Stimulated activated naive CD8-positive, alpha-beta T cell treated with anti-CD3 and anti-CD28 coated beads, Interleukin-15, amount 100 ng/mL, for 72 hours (primary cell): ENCODE results near the gene AKIP1.
"Not testable (repeated sequence)": the region's sequence is repeated elsewhere in the genome, so short reads cannot be mapped to it uniquely, and the experiment has no call there.

Experiments used
- ATAC-seq: fragments of 150-1000 bp; cut with Tn5 transposase; 2 replicates; pipeline ENCODE4 v1.10.0; 2021; ENCODE audit warnings: mild to moderate bottlenecking, moderate library complexity
- DNase-seq, 2 donors: peaks; one replicate each; pipeline ENCODE4 v3.0.0; 2021 to 2022
- H3K27ac Mint-ChIP-seq, 2 donors: one replicate each; pipeline ENCODE4 v1.8.0; 2022; ENCODE audit warnings: mild to moderate bottlenecking in 2 of 2, mixed read lengths in 2 of 2, moderate library complexity in 2 of 2
- H3K27me3 Mint-ChIP-seq: one replicate; pipeline ENCODE4 v1.8.0; 2022; ENCODE audit warnings: mixed read lengths
- H3K4me1 Mint-ChIP-seq: one replicate; pipeline ENCODE4 v1.8.0; 2022; ENCODE audit warnings: mild to moderate bottlenecking, mixed read lengths
- H3K4me3 Mint-ChIP-seq, 2 donors: one replicate each; pipeline ENCODE4 v1.8.0; 2022; ENCODE audit warnings: mild to moderate bottlenecking in 2 of 2, mixed read lengths in 2 of 2, moderate library complexity in 1 of 2
- H3K9me3 Mint-ChIP-seq, 2 donors: one replicate each; pipeline ENCODE4 v1.8.0; 2022; ENCODE audit warnings: mixed read lengths in 2 of 2

AKIP1 gene

GRCh38 chr11:8933931-8934330 is 22.9 kb downstream of the AKIP1 start:
- no peaks in the 10 kb centered on the region for H3K4me1 Mint-ChIP-seq
- no peak for ATAC-seq
- no peaks in the 10 kb centered on the region for H3K27me3 Mint-ChIP-seq

GRCh38 chr11:8934742-8935488 is 23.9 kb downstream of the AKIP1 start:
- no peaks in the 10 kb centered on the region for H3K4me1 Mint-ChIP-seq
- no peak for DNase-seq
- no peaks in the 10 kb centered on the region for H3K9me3 Mint-ChIP-seq
- no peak for ATAC-seq
- no peaks in the 10 kb centered on the region for H3K27me3 Mint-ChIP-seq
- H3K27ac Mint-ChIP-seq: peak overlapping the region in 1 of 2 donors; percentile 17
- no peak overlapping the region for H3K4me3 Mint-ChIP-seq

More at GRCh38 chr11:8933931-8934330, 22.9 kb downstream of the AKIP1 start:
- DNase-seq: no peak
- H3K4me3 Mint-ChIP-seq: no peak overlapping the region
- H3K27ac Mint-ChIP-seq: peak overlapping the region in 1 of 2 donors; percentile 39
- H3K9me3 Mint-ChIP-seq: no peaks in the 10 kb centered on the region

- not testable (repeated sequence) for H3K4me1 Mint-ChIP-seq, H3K4me3 Mint-ChIP-seq
Measured at GRCh38 chr11:8935789-8936188, 24.8 kb downstream of the AKIP1 start.

GRCh38 chr11:8937159-8937558 is 26.2 kb downstream of the AKIP1 start:
- Mint-ChIP-seq H3K9me3 (no peaks in the 10 kb centered on the region), H3K4me1 (no peaks in the 10 kb centered on the region), H3K27ac (no peak overlapping the region), H3K4me3 (no peak overlapping the region), H3K27me3 (no peaks in the 10 kb centered on the region)
- ATAC-seq: no peak
- DNase-seq: no peak

More at GRCh38 chr11:8935789-8936188, 24.8 kb downstream of the AKIP1 start:
- H3K9me3 Mint-ChIP-seq, H3K27ac Mint-ChIP-seq, ATAC-seq, DNase-seq, H3K27me3 Mint-ChIP-seq: not testable (repeated sequence)

- peak overlapping the region in 1 of 2 donors; percentile 3 for H3K27ac Mint-ChIP-seq
- DNase-seq: no peak
- H3K27me3 Mint-ChIP-seq: no peaks in the 10 kb centered on the region
- H3K9me3 Mint-ChIP-seq: no peaks in the 10 kb centered on the region
- H3K4me1 Mint-ChIP-seq: no peaks in the 10 kb centered on the region
- ATAC-seq: no peak
- no peak overlapping the region for H3K4me3 Mint-ChIP-seq
Measured at GRCh38 chr11:8937659-8938058, 26.7 kb downstream of the AKIP1 start.

- ATAC-seq (no peak), DNase-seq (no peak)
- Mint-ChIP-seq H3K27ac (no peak overlapping the region), H3K4me1 (no peaks in the 10 kb centered on the region), H3K27me3 (no peaks in the 10 kb centered on the region), H3K9me3 (no peaks in the 10 kb centered on the region), H3K4me3 (no peak overlapping the region)
Measured at GRCh38 chr11:8941341-8942103, 30.5 kb downstream of the AKIP1 start.

GRCh38 chr11:8942518-8943066 is 31.6 kb downstream of the AKIP1 start, which contains the start of gene ASCL3:
Gene ASCL3 (minus strand): TSS chr11:8943016. CDS start chr11:8938161, 4,855 bp downstream.
- DNase-seq: no peak
- no peak for ATAC-seq
- H3K4me1 Mint-ChIP-seq: no peaks in the 10 kb centered on the region
- no peaks in the 10 kb centered on the region for H3K27me3 Mint-ChIP-seq
- H3K4me3 Mint-ChIP-seq: no peak within 1 kb of the TSS
- no peaks in the 10 kb centered on the region for H3K9me3 Mint-ChIP-seq
- no peak within 1 kb of the TSS for H3K27ac Mint-ChIP-seq

- no peak for DNase-seq
- H3K4me1 Mint-ChIP-seq: no peaks in the 10 kb centered on the region
- H3K9me3 Mint-ChIP-seq: no peaks in the 10 kb centered on the region
- H3K27me3 Mint-ChIP-seq: no peaks in the 10 kb centered on the region
- no peak overlapping the region for H3K4me3 Mint-ChIP-seq
- ATAC-seq: no peak
- H3K27ac Mint-ChIP-seq: no peak overlapping the region
Measured at GRCh38 chr11:8947230-8947943, 36.4 kb downstream of the AKIP1 start.

GRCh38 chr11:8948886-8949285 is 37.9 kb downstream of the AKIP1 start:
- DNase-seq (no peak), ATAC-seq (no peak)
- peak overlapping the region in 1 of 2 donors; percentile 16 for H3K27ac Mint-ChIP-seq
- no peaks in the 10 kb centered on the region for H3K4me1 Mint-ChIP-seq
- no peaks in the 10 kb centered on the region for H3K9me3 Mint-ChIP-seq
- H3K4me3 Mint-ChIP-seq: no peak overlapping the region
- H3K27me3 Mint-ChIP-seq: no peaks in the 10 kb centered on the region

GRCh38 chr11:8956860-8957259 is 45.9 kb downstream of the AKIP1 start:
- H3K27ac Mint-ChIP-seq: peak overlapping the region in 1 of 2 donors; percentile 91
- peaks cover 21% of the 10 kb centered on the region for H3K4me1 Mint-ChIP-seq
- ATAC-seq (peak; percentile 81), DNase-seq (peak; percentile 3 to 36)
- H3K9me3 Mint-ChIP-seq: no peaks in the 10 kb centered on the region
- no peaks in the 10 kb centered on the region for H3K27me3 Mint-ChIP-seq
- no peak overlapping the region for H3K4me3 Mint-ChIP-seq

- H3K27me3 Mint-ChIP-seq: no peaks in the 10 kb centered on the region
- ATAC-seq (peak; percentile 56), DNase-seq (peak; percentile 39 to 43)
- H3K27ac Mint-ChIP-seq: no peak overlapping the region
- no peak overlapping the region for H3K4me3 Mint-ChIP-seq
- no peaks in the 10 kb centered on the region for H3K9me3 Mint-ChIP-seq
- peaks cover 30% of the 10 kb centered on the region for H3K4me1 Mint-ChIP-seq
Measured at GRCh38 chr11:8959546-8960166, 48.7 kb downstream of the AKIP1 start.

GRCh38 chr11:8961401-8961800 is 50.4 kb downstream of the AKIP1 start:
- no peak for ATAC-seq
- Mint-ChIP-seq H3K4me1 (peaks cover 44% of the 10 kb centered on the region), H3K27ac (no peak overlapping the region), H3K4me3 (no peak overlapping the region), H3K27me3 (no peaks in the 10 kb centered on the region), H3K9me3 (no peaks in the 10 kb centered on the region)
- DNase-seq: no peak

GRCh38 chr11:8962841-8963240 is 51.9 kb downstream of the AKIP1 start:
- H3K4me1 Mint-ChIP-seq: peaks cover 38% of the 10 kb centered on the region
- no peak for ATAC-seq

GRCh38 chr11:8963569-8964323 is 52.8 kb downstream of the AKIP1 start:
- peak overlapping the region; percentile 93 to 94 for H3K4me3 Mint-ChIP-seq
- H3K27ac Mint-ChIP-seq: peak overlapping the region; percentile 99
- H3K9me3 Mint-ChIP-seq: no peaks in the 10 kb centered on the region
- no peaks in the 10 kb centered on the region for H3K27me3 Mint-ChIP-seq
- peak; percentile 79 to 82 for DNase-seq
- peak; percentile 81 for ATAC-seq
- H3K4me1 Mint-ChIP-seq: peaks cover 38% of the 10 kb centered on the region

More at GRCh38 chr11:8962841-8963240, 51.9 kb downstream of the AKIP1 start:
- Mint-ChIP-seq H3K4me3 (peak overlapping the region; percentile 93 to 94), H3K9me3 (no peaks in the 10 kb centered on the region), H3K27me3 (no peaks in the 10 kb centered on the region), H3K27ac (peak overlapping the region; percentile 12 to 88)
- DNase-seq: no peak
